Ramos (cell line): ENCODE results near the gene DENND4A.
"Not testable (repeated sequence)": the region's sequence is repeated elsewhere in the genome, so short reads cannot be mapped to it uniquely, and the experiment has no call there.

ENCODE experiments used
- in situ Hi-C: fragments of 300-500 bp; cut with MboI; formaldehyde crosslinking; loops from one replicate; pipeline ENCODE4 v1.14.3; 2022; ENCODE audit warnings: low sequenced_read_pairs; ENCODE audit not compliant: unreplicated experiment

Gene DENND4A

GRCh38 chr15:65790694-65791334 lies 1.3 kb downstream of the DENND4A start:
- in situ Hi-C loops: no loop called here

DNA sequence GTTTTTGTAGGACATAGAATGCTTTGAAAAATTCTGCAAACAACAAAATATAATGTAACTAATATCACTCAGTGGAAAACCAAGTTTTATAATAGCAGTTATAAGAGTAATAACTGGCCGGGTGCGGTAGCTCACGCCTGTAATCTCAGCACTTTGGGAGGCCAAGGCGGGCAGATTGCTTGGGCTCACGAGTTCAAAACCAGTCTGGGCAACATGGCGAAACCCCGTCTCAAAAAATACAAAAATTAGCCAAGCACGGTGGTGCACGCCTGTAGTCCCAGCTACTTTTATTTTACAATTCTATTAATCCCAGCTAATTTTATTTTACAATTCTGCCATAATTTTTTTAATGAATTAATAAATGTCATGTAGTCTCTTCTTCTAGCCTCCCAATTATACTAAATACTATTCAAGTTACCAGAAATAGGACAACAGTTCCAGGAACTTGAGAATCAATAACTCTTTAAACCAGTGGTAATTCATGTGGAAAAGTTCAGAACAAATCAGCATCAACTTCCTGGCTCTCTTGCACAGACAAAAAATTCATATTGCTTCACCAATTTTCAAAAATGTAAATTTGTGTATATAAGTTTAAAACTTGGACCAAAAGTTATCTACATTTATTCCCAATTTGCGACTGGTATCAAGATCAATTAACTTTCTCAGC lies 2.2 kb downstream of the DENND4A start:
- in situ Hi-C loops: no loop called here

DNA sequence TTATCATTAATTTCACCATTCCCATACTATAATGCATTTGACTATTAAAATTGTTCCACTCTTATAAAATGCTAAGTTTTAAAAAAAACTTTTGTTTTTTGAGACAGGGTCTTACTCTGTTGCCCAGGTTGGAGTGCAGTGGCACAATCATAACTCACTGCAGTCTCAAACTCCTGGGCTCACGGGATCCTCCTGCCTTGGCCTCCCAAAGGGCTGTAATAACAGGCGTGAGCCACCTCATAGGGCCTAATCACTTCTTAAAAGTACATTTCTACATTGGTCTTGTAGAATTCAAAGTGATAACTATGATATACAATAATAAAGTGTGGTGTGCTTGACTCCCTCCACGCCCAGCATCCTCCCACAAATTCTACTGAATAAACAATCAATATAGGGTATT lies 3.0 kb downstream of the DENND4A start:
- in situ Hi-C loops: no loop called here

- in situ Hi-C loops: no loop called here
Measured at GRCh38 chr15:65787260-65787659, 4.8 kb downstream of the DENND4A start.

DNA sequence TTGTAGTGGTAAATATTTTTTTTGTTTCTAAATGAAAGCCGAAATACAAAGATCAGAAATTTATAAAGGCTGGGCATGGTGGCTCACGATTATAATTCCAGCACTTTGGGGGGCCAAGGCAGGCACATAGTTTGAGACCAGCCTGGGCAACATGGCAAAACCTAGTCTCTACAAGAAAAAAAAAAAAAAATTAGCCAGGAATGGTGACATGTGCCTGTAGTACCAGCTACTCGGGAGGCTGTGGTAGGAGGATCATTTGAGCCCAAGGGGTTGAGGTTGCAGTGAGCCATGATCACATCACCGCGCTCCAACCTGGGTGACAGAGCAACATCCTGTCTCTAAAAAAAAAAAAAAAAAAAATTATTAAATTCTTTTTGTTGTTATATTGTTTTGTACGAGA lies 6.9 kb downstream of the DENND4A start:
- in situ Hi-C loops: no loop called here

DNA sequence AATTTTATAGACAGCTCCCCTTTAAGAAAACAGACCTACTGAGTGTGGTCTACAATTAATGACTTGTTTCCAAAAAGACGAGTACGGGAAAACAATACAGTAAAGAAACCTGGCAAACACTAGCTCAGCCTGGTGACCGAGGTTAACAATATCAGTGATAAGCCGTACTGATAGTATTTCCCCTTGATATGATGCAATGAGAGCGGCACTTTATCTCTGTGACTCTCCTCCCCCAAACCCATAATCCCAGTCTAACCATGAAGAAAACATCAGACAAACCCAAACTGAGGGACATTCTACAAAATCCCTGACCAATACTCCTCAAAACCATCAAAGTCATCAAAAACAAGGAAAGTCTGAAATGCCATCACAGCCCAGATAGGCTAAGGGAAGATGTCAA lies 8.2 kb downstream of the DENND4A start:
- in situ Hi-C loops: no loop called here

DNA sequence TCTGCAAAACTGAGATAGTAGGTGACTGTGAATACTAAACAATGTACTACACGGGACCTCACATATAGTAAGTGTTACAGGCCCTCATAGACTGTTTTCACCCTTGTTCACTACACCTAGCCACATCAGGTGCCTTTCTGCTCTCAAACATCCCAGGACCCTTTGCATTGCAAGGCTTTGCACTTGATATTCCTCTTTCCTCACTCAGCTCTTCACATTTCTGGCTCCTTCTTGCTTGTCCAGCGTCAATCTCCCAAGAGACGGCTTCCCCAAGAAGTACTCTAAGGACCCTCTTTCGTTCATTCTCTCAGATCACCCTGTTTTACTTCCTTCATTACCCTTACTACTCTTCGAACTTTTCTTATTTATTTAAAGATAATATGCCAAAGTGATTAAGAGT lies 10.0 kb downstream of the DENND4A start:
- in situ Hi-C loops: no loop called here

- in situ Hi-C loops: not testable (repeated sequence)
Measured at GRCh38 chr15:65778701-65779100, 13.4 kb downstream of the DENND4A start.

- in situ Hi-C loops: no loop called here
Measured at GRCh38 chr15:65778269-65778668, 13.8 kb downstream of the DENND4A start.

DNA sequence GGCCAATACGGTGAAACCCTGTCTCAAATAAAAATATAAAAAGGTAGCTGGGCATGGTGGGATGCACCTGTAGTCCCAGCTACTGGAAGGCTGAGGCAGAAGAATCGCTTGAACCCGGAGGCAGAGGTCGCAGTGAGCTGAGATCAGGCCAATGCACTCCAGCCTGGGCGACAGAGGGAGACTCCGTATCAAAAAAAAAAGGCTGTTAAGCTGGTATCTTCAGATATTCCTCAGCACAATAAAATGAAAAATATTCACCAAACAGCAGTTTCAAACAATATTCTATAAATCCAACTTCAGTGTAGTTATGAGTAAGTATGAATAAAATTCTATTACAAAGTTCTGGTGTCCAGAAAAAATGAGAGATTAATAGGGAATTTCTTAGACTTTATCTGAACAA lies 14.2 kb downstream of the DENND4A start:
- in situ Hi-C loops: no loop called here

GRCh38 chr15:65777053-65777452 lies 15.0 kb downstream of the DENND4A start:
- in situ Hi-C loops: no loop called here

DNA sequence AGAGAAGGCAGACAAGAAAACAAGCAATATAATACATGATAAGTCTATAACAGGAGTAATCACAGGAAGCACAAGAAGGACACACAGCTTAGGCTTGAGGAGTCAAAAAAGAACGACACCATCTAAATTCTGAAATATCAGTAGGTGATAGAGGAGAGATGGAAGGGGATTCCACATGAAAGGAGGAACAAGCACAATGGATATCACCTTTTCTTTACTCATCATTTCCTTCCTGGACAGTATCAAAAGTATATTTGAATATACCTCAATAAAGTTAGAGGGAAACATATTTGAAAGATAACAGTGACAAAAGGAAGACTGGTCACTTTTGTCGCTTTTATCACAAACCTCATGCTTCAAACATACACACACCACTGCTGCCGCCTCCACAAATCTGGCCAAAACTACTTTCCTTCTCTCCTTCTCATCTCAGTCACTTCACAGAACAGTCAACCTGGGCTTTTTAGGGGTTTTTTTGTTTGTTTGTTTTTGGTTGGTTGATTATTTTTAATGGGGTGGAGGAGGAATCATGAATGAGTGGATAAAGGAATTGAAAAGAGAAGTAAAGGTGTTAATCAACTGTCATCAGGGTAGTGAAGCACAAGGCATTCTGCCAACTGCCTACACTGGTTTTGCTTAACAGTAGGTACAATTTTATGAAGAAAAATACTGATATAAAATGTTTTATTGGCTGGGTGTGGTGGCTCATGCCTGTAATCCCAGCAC lies 18.5 kb downstream of the DENND4A start:
- in situ Hi-C loops: no loop called here

GRCh38 chr15:65772930-65773329 lies 19.2 kb downstream of the DENND4A start:
- in situ Hi-C loops: no loop called here

DNA sequence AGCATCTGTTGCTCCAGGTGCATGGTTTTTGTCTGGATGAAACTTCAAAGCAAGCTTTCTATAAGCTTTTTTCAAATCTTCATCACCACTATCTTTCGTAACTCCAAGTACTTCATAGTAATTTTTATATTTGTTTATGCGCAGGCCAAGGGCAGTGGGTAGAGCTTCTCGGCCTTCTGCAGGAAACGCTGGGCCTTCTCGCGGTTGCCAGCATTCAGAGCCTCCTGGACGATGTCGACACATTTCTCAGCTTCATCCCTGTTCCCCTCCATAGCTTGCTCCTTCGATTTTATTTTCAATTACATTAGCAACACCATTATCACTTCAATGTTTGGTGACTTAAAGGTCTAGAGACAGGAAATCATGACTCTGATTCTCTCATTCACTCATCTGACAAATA lies 20.2 kb downstream of the DENND4A start:
- in situ Hi-C loops: no loop called here

GRCh38 chr15:65769482-65769881 lies 22.6 kb downstream of the DENND4A start:
- in situ Hi-C loops: no loop called here

DNA sequence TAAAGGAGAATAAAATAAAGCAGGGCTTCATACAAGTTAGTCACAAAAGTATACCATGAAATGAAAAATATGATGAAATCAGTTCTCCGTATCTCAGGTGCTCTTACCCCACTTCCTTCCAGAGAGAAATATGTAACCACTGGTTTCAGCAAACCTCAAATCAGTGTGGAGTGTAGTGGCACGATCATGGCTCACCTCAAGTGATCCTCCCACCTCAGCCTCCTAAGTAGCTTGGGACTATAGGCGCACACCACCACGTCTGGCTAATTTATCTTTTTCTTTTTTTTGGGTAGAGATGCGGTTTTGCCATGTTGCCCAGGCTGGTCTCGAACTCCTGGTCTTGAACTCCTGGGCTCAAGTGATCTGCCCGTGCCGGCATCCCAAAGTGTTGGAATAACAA lies 24.2 kb downstream of the DENND4A start:
- in situ Hi-C loops: no loop called here

DNA sequence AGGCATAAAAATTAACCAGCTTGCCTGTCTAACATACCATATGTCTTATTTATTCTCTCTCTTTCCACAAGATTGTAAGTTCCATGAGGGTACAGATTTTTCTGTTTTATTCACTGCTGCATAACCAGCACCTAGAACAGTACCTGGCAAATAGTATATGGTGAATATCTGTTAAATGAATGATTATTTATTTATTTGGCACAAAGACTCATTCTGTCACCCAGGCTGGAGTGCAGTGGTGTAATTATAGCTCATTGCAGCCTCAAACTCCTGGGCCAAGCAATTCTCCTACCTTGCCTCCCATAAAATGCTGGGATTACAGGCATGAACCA lies 24.9 kb downstream of the DENND4A start:
- in situ Hi-C loops: no loop called here

DNA sequence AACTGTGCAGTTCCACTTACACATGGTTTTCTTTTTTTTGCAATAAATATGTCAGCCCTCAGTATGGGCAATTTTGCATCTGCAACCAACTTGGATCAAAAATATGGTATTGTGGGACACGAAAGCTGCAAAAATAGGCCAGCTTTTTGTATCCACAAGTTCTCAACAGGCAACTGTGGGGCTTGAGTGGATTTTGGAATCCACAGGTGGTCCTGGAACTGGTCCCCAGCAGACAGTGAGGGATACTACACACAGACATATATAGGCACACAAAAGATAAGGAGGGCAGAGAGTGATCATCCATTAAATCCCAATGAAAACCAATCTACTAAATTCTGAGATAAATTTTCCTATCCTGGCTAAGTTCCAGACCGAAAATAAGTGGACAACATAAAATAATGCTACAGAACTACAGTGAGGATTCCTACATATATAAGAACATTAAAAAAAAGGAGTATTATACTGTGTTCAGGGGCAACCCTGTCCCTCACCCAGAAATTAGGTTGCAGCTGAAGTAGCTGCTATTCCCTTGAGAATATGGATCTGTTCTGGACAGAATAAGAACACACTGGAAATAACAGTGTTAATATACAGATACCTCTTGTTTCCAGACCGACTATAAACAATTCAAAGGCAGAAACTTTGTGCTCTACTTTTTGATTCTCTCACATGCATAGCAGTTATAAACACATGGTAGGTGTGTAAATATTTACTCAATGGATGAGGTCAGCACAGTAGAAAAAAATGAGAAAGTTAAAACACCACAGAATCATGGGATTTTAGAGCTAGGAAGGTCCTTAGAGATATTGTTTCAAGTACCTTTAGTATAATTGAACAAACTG lies 25.4 kb downstream of the DENND4A start:
- in situ Hi-C loops: no loop called here

- in situ Hi-C loops: no loop called here
Measured at GRCh38 chr15:65765106-65765505, 27.0 kb downstream of the DENND4A start.

DNA sequence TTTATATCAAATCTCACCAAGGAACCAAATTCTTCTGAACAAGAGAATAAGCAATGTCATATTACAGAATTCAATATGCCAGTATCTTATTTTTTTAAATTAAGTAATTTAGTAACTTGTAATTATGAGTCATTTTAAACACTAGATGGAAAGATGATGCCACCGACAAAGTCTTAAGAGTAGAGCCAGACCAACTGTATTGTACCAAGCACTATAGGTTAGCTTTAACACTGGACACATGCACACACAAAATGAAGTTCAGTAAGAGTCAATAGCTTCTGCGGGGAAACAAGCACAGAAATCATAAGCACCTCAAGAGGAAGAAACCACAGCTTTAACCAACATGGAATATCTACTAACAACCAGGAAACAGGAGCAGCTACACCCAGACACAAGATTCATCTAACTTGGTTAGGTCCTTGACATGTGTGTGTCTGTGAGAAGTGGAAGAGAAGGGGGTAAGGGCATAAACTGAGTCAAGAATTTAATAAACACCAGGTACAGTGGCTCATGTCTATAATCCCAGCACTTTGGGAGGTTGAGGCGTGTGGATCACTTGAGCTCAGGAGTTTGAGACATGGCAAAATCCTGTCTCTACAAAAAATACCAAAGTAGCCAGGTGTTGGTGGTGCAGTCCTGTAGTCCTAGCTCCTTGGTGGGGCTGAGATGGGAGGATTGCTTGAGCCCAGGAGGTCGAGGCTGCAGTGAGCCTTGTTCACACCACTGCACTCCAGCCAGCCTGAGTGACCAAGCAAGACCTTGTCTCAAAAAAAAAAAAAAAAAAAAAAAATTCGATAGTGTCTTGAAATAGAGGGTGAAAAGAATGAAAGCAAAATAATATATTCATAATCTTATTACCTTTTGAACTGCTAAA lies 28.9 kb downstream of the DENND4A start:
- in situ Hi-C loops: no loop called here
